GM18520 (cell line): ENCODE data around the gene CHKA.

ENCODE experiments used
- ATAC-seq: cut with Tn5 transposase; IDR thresholded peaks from one replicate; pipeline ENCODE4 v1.9.1; 2021; ENCODE audit not compliant: unreplicated experiment

CHKA gene

DNA sequence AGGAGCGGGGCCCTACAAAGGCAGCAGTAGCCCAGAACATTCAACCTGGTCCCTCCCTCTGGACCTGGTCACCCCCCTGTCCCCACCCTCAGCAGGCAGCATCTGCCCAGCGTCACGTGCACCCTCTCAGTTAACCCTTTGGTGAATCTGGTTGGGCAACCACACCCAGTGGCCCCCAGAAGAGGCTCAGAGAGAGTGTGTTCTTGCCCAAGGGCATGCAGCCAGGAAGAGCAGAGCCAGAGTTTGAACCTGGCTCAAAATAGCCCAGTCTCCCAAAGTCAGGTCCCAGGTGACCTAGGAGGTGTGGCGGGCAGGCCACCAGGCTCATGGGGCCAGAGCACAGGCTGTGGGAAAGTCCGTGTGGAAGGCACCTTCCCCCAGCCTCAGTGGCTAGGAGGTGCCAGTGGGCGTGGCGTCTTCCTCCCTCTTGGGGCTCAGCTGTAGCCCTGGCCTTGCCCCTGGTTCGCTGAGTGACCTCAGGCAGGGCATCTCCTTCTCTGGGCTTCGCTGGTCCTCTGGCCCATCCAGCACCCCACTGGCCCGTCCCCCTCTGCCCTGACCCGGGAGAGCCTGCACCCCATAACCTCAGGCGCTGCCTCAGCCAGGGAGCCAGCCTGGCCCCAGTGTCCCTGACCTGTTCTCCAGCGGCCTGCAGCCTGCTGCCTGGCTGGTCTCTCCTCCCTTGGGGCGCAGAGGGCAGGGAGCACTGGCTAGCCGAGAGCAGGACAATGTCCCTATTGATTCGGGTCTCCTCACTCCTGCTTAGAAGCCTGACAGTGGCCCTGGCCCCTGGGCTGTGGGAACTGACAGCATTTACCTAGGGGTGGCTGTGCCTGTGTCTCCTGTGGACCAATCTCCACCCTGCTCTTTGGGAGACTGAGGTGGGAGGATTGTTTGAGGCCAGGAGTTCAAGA is 104.0 kb downstream of the CHKA start:
- no peak for ATAC-seq

DNA sequence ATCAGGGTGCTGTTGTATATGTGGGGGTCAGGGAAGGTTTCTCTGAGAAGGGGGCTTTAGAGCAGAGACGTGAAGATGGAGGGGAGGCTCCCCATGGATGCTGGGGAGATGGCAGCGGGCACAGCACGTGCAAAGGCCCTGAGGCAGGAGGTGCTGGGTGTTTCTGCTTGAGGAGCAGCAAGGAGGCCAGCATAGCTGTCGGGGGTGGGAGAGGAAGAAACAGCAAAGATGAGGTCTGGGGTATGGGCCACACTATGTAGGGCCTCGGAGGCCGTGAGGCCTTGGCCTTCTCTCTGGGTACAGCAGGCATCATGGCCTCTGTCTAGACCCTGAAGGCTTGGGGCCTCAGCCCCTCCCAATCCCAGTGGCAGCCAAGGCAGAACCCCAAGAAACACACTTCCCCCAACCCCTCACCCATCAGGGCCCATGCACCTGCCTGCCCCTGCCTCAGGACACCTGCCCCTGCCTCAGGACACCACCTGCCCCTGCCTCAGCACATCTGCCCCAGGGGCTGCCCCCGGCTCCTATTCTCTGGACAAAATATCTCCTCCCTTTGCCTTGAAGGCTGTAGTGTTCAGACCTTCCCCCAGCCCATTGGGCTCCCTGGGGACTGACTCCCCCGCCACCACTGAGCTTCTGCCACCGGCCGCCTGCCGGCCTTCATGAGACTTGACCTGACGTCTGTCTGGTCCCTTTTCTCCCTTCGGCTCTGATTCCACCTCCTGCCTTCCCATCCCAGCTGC is 104.9 kb downstream of the CHKA start:
- no peak for ATAC-seq

DNA sequence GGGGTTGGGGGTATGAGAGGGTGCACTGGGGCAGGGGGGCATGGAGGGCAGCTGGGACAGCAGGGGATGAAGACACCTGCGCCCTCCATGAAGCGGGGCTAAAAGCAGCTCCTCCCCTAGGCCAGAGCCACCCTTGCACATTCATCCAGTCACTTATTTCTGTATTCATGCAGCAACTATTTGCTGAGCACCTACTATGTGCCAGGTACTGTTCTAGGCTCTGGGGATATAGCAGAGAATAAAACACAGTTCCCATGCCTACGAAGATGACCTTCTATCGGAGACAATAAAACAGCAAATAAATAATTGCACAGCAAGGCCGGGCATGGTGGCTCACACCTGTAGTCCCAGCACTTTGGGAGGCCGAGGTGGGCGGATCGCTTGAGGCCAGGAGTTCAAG is 105.7 kb downstream of the CHKA start:
- ATAC-seq: no peak

DNA sequence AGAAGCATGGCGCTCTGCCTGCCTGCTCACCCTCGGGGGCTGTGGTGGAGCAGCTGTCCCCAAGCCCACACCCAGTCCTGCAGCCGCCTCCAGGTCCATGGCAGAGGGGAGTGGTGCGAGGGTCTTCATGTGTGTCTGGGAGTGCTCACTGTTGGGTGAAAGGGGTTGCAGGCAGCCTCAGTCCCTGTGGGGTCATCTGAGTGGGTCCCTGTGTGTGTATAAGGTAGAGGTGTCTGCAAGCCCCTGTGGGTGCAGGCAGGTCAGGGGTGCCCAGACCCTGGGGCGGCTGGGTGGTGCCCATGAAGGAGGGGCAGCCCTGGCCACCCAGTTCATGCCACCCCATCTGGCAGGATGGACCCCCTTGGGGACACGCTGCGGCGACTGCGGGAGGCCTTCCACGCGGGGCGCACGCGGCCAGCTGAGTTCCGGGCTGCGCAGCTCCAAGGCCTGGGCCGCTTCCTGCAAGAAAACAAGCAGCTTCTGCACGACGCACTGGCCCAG is 106.2 kb downstream of the CHKA start:
- no peak for ATAC-seq

DNA sequence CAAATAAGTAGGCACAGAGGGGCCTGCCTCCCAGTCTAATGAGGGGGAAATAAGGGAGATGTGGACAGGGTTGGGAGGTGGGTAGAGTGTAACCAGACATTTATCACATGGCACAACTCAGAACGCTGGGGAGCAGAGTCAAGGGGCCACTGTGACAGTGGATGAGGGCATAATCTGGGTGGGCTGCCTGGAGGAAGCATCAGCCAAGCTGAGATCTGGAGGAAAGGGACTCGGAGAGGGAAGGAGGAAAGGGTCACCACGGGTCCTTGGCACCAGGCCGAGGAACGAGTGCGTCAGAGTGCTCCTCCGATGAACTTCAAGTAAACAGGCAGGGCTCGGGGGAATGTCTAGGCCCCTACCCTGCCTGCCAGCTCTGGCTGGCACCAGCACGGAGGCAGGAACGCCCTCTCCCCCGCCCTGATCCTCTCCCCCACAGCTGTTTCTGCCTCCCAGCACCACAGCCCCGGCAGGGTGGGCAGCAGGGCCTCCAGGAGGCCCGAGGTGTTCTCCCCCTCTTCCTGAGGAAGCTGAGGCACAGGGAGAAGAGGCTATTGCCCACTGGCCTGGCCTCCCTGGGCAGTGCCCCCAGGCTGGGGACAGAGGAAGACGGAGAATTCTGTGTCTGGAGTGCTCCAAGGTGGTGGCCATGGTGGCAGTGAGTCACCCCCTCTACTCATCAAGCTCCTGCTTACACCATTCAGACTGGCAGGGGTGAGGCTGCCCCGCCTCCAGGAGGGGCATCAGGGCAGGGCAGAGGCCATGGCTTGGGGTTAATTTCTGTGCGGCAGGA is 106.8 kb downstream of the CHKA start:
- no peak for ATAC-seq

DNA sequence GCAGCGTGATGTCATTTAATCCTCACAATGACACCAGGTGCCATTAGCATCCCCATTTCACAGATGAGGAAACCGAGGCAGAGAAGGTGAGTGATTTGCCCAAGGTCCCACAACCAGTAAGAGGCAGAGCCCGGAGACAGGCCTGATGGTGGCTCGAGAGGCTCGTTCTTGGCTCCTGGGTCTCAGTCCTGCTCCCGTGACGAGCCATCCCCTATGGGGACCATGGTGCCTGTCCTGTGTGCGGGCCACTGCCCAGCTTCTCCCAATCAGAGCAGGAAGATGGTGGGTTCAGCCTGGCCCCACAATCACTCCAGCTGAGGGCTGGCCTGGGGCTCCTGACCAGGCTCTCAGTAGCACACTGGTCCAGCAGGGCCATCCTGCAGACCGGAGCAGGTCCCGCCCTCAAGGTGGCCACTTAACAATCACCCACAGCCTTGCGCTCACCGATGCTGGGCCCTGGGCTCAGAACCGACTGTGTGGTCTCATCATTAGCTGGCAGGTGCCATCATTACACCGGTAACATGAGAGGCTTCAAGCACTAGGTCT is 107.5 kb downstream of the CHKA start:
- ATAC-seq: no peak

DNA sequence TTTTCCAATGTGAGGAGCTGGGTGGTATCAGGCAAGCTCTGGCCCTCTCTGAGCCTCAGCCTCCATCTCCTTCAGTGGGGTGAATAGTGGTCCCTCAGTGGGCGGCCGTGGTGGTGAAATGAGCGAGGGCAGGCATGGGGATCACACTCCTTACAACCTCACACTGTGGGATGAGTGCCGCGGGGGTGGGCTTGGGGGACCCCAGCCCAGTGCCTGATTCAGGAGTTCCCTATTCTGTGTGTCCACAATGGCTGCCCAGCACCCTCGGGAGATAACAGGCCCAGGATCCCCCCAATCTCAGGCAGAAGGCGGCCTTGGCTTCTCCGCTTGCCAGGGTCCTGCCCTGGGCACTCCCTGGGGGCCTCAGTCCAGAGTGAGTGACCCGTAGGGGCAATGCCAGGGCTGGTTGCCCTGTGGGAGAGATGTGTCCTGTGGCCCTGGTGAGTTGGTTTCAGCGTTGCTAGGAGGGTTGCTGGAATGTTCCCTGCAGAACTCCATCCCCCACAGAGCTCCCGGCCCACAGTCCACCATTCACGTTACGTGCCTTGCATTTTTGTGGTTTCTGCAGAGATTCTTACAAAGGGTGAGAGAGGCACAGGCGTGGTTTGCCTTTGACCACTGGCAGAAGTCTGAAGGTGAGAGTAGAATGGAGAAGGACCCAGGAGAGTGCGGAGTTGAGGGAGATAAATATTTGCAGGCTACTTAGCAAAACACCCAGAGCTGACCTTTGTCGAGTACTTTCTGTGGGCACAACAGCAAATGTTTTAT is 108.2 kb downstream of the CHKA start:
- ATAC-seq: no peak

DNA sequence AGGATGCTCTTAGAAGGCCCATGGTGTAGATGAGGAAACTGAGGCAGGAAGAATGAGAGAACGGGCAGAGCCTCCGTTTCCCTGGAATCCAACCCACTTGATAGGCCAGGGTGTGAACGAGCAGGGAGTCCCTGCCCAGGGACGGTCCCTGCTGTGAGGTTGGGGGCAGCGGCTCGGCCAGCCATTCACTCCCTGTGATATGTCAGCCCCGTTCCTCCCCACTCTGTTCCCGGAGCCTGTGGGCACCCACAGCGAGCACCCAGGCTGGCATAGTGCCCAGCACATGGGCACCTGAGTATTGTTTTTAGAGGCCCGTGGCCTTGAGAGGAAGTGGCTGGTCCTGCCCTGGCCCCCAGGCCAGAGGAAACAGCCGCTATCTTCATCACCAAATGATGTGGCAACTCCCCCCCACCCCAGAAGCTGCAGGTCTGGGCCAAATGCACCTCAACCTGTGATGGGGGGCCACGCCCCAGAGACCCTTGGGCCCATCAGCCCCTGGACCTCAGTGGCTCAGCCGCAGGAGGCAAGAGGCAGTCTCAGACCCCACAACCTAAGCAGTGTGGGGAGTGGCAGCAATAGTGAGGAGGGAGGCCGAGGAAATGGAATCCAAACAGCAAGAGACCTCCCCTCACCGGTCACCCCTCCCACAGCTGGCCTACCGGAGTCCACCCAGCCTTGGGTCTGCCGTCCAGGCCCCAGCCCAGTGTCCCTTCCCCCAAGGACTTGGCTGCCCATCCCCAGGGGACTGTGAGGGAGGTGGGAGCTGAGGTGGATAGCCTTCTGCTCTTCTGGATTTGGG is 108.9 kb downstream of the CHKA start:
- no peak for ATAC-seq

DNA sequence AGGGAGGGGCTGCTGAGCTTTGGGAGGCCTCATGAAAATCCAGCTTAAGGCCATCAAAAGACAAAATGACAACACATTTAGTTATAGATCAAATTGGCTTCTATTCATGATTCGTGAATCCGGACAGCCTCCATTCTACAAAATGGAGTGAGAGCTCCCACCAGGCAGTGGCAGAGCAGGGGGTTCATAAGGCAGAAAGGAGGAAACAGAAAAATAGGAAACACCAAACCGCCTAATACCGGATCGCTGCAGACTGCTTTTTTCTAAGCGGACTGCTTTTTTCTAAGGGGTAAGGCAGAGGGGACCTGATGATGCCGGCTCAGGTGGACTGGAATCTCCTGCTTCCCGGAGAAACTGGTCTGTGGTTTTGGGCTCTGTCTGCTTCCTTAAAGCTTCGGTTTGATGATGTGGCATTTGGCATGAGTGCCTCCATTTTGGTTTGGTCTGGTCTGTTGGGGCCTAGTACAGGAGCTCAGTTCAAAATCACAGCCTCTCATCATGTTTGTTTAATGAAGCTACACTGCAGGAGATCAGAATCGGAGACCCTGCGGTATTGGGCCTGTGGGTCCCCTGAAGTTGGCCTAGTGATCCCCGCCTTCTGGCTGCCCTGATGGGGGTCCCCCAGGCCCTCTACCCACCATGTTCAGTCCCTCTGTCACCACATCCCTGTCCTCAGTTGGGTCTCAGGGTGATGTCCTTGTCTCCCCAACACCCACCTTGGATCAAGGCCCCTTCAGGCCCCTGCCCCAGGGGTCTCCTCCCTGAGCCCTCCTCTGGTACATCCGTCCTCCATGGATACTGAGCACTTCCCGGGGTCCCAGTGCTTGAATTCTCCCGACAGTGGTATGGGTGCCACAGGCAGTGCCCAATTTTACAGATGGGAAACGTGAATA is 109.9 kb downstream of the CHKA start:
- no peak for ATAC-seq

DNA sequence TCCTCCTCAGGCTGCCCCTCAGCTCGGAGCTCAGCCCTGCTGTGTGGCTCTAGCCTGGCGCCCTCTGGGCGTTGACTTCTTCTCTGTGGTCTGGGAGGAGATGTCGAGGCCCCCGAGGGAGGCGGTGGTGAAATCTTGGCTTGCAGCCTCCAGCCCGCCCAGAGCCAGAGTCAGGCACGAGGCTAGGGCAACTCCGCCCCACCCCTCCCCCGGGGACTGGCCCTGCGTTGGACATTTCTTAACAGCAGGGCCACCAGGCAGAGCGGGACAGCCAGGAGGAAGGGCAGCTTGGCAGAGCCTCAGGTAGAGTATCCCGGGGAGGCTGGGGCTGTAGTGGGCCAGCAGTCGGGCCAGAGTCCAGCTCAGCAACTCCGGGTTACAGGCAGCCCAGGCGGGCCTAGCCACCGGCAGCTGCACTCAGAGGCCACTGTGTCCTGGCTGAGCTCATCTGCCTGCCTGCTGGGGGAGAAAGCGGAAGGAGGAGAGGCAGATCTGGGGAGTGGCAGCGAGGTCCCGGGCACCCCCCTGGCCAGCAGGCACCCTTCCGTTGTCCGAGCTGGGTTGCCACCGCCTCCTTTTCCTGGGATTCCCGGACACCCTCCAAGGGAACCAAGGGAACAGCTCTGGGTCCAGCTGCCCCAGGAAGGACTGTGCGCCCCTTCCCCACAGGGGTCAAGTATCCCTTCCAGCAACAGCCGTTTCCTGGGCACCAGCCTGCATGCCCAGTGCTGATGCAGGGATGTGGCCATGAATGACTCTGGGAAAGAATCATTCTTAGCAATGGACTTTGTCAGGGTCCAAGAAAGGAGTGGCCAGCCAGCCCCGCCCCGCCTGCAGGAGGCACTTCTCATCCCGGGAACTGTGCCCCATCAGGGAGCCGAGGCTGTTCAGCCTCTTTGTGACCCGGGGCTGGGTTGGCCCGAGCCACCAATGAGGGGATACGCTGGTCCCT is 110.8 kb downstream of the CHKA start, which contains the start of gene ALDH3B1:
ALDH3B1 (plus strand) TSS at position 238 of the 952 bp plus-strand sequence. CDS start 4,971 bp downstream, outside the sequence.
- ATAC-seq: no peak

DNA sequence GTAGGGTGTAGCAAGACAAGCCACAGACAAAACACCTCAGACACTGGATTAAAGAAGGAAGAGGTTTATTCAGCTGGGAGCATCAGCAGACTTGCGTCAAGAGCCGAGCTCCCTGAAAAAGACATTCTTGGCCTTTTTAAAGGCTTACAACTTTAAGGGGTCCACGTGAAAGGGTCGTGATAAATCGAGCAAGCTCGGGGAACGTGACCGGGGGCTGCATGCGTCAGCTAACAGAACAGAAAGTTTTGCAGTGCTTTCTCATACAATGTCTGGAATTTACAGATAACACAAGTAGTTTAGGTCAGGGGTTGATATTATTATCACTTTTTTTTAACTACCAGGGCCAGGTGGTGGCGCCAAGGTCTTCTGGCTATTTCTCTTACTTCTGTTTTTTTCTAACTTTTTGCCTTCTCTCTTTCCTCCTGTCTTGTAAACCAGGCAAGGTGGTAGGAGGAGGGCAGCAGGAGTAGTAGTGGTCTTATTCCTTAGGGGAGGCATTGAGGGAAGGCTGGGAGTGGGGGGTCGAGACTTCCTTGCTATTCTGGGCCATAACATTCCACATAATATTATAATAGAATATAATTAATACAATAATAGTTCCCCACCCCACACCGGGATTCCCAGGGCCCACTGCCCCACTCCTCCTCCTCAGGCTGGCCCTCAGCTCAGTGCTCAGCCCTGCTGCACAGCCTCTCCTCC is 111.6 kb downstream of the CHKA start:
- ATAC-seq: no peak

DNA sequence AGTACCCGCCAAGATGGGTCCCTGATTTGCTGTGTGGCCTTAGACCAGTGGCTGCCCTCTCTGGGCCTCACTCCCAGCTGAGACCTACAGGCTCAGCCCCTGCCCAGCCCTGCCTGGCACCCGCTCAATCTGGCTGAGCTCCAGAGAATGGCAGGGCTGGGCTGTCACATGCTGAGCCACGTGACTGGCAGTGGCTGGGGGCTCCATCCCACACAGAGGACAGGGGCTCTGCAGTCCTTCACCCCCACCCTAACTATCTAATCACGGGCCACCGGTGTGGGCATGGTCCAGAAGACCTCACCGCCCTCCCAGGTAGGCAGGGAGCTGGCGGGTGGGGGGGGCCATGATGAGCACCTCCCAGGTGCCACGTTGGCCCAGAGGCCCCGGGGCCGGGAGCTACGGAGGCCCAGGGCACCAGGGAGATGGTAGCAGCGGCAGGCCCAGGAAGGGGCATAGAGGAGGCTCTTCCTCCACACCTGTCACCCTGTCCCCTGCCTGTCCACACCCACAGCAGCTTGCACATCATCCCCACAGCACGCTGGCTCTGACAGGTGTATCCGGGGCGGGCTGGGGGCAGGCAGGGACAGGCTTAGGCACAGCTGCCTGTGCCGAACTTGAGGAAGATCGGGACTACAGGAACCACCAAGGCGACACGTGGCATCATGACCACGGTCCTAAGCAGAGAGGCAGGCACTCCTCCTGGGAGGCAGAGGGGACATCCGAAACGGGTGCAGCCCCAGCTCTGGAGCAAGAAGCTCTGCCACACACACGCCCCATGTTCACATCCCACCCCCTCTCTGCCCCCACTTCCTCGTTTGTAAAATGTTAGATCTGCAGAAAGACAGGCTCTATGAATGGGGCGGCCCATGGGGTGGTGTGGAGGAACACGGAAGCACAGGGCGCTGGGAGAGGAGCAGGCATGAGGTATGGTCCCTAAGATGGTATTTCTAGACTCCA is 112.5 kb downstream of the CHKA start:
- no peak for ATAC-seq

DNA sequence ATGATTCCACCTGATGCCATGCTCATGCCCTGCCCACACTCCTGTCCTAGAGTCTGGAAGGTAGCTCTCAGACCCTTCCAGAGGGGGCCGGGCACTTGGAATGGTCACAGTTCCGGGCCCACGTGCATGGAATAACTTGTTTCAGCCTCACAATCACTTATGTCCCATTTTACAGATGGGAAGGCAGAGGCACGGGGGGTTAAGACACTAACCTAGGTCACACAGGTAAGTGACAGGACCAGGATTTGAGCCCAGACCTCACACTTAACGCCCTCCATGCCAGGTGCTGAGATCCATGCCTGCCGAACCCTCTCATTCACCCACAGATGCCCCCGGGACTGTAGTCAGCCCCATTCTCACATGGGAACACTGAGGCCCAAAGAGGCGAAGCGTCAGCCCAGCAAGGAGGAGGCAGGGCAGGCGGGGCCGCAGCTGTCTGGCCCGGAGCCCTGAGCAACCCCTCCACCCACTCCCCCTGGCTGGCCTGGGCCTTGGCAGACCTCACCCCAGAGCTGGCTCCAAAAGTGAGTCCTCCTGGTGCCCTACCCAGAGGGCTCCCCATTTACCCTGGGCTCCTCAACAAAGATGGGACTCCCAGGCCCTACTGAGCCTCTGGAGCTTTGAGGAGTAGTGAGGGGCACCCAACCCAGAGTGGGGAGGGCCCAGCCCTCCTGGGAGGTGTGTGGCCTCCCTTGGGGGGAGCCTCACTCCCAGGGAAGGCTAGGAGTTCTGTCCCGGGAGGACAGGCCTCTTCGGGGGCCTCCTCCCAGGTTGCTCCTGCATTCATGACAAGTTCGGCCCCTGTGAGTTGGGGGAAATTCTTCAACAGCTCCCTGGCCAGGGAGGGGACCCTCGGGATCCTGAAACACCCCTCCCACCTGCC is 113.4 kb downstream of the CHKA start:
- ATAC-seq: no peak

DNA sequence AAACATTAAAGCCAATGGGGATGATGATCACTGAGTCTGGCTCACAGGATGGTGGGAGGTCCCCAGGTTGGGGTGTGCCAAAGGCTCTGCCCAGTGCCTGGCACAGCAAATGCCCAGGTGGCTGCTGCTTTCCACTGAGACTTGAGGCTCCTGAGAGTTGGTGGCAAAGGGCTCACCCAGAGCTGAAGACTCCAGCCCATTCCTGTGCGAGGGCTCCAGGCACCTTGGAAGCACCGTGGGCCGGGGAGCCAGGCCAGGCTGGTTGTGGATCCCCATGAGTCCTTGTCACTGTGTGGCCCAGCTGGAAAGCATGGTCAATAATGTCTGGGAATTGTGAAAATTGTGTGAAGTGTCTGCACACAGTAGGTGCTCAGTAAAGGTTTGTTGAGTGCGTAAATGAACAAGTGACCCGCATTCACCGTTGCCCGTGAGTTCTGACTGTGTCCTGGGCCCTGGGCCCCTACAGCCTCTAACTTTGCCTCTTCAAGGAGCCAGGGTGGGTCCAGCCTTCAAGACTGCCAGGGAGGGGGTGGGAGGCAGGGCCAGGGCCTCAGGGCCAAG is 114.5 kb downstream of the CHKA start:
- no peak for ATAC-seq
